ENCODE results near the gene BAZ2B.

DNA sequence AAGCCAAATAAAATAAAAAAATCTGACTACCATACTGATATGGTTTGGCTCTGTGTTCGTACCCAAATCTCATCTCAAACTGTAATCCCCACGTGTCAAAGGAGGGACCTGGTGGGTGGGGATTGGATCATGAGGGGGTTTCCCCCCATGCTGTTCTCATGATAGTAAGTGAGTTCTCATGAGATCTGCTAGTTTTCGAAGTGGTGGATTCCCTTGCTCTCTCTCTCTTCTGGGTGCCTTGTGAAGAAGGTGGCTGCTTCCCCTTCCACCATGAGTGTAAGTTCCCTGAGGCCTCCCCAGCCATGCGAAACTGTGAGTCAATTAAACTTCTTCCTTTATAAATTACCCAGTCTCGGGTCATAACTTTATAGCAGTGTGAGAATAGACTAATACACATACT is 206.1 kb downstream of the BAZ2B start:
- TF ChIP-seq, protein P1, sequence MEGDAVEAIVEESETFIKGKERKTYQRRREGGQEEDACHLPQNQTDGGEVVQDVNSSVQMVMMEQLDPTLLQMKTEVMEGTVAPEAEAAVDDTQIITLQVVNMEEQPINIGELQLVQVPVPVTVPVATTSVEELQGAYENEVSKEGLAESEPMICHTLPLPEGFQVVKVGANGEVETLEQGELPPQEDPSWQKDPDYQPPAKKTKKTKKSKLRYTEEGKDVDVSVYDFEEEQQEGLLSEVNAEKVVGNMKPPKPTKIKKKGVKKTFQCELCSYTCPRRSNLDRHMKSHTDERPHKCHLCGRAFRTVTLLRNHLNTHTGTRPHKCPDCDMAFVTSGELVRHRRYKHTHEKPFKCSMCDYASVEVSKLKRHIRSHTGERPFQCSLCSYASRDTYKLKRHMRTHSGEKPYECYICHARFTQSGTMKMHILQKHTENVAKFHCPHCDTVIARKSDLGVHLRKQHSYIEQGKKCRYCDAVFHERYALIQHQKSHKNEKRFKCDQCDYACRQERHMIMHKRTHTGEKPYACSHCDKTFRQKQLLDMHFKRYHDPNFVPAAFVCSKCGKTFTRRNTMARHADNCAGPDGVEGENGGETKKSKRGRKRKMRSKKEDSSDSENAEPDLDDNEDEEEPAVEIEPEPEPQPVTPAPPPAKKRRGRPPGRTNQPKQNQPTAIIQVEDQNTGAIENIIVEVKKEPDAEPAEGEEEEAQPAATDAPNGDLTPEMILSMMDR (conservative IDR thresholded peaks at IDR 0.05; ENCODE audit: low read length), result no peak
- TF ChIP-seq EZH2phosphoT487 (IDR thresholded peaks at IDR 0.05; ENCODE audit: borderline replicate concordance), result no peak

Measured in Loucy (cell line).